Right ventricle myocardium superior (tissue), 1 donor: Measurements from ENCODE around the gene MED9. TPM values are rescaled to one million over a fixed set of nuclear protein-coding genes. Genes with fewer than 3 reads are reported as not detected.

ENCODE experiments used
- ATAC-seq: fragments of 200-7000 bp; cut with Tn5 transposase; one replicate; pipeline ENCODE4 v1.9.1; 2020; ENCODE audit warnings: mild to moderate bottlenecking; ENCODE audit not compliant: poor library complexity
- DNase-seq: peaks from one replicate; pipeline ENCODE4 v3.0.0-alpha.2; 2020
- intact Hi-C: fragments of 100-400 bp; cut with DNase I; formaldehyde crosslinking; loops from one replicate; pipeline ENCODE4 v1.11.2; 2022
- total RNA-seq: library from RNA; stranded (reverse); fragmentation: NEBNext Ultra II Directional; extraction: Animal tissue kit (Norgen Biotek cat#: 25700); gene quantifications from one replicate; pipeline ENCODE4 v1.2.1, GENCODE V29; 2021
- donor health status: DM: no; HTN: yes; CAD: no; lungs with severe emphysema.

The MED9 gene
- total RNA-seq, 1 donor from 2014 or later = 37.5 TPM

GRCh38 chr17:17497065-17497844 is 20.5 kb downstream of the MED9 start:
- intact Hi-C loops = loop anchor here (2.0 to 10.0 kb wide), 2 partner anchors 72 to 148 kb away; no protein-coding TSS in a partner anchor
- ATAC-seq (no peak), DNase-seq (no peak)

GRCh38 chr17:17497845-17498520 is 21.2 kb downstream of the MED9 start:
- intact Hi-C loops = loop anchor here (2.0 to 10.0 kb wide), 2 partner anchors 71 to 147 kb away; no protein-coding TSS in a partner anchor
- no peak for DNase-seq
- ATAC-seq = no peak

- ATAC-seq (no peak), DNase-seq (no peak)
- intact Hi-C loops = loop anchor here (10.0 kb wide), 1 partner anchor 146 kb away; no protein-coding TSS in a partner anchor
Observed at GRCh38 chr17:17498606-17499301, 22.0 kb downstream of the MED9 start.

- intact Hi-C loops = loop anchor here (10.0 kb wide), 1 partner anchor 145 kb away; no protein-coding TSS in a partner anchor
- ATAC-seq (no peak), DNase-seq (no peak)
Observed at GRCh38 chr17:17499402-17500145, 22.8 kb downstream of the MED9 start.

GRCh38 chr17:17500999-17501605 is 24.3 kb downstream of the MED9 start:
- ATAC-seq = no peak
- DNase-seq = no peak
- intact Hi-C loops = no loop called here

GRCh38 chr17:17502741-17503565 is 26.2 kb downstream of the MED9 start:
- DNase-seq = no peak
- intact Hi-C loops = no loop called here

GRCh38 chr17:17503566-17504130 is 26.8 kb downstream of the MED9 start:
- intact Hi-C loops = no loop called here
- DNase-seq (no peak), ATAC-seq (no peak)

More at GRCh38 chr17:17502741-17503565, 26.2 kb downstream of the MED9 start:
- ATAC-seq = no peak

GRCh38 chr17:17504341-17505140 is 27.7 kb downstream of the MED9 start:
- ATAC-seq = no peak
- peak; percentile 20 for DNase-seq

GRCh38 chr17:17505151-17505550 is 28.4 kb downstream of the MED9 start:
- ATAC-seq (no peak), DNase-seq (peak; percentile 11)
- intact Hi-C loops = no loop called here

More at GRCh38 chr17:17504341-17505140, 27.7 kb downstream of the MED9 start:
- intact Hi-C loops = no loop called here

GRCh38 chr17:17505610-17506171 is 28.9 kb downstream of the MED9 start:
- no peak for DNase-seq
- intact Hi-C loops = no loop called here
- ATAC-seq = no peak

GRCh38 chr17:17506181-17506741 is 29.5 kb downstream of the MED9 start:
- peak; percentile 69 for DNase-seq
- peak; percentile 9 for ATAC-seq
- intact Hi-C loops = no loop called here

GRCh38 chr17:17506893-17507464 is 30.2 kb downstream of the MED9 start:
- DNase-seq (peak; percentile 82), ATAC-seq (peak; percentile 86)
- intact Hi-C loops = no loop called here

- DNase-seq (peak; percentile 35), ATAC-seq (no peak)
- intact Hi-C loops = no loop called here
Observed at GRCh38 chr17:17507465-17508011, 30.7 kb downstream of the MED9 start.

- no peak for ATAC-seq
- intact Hi-C loops = no loop called here
Observed at GRCh38 chr17:17508019-17508535, 31.3 kb downstream of the MED9 start.

More at GRCh38 chr17:17508019-17508535, 31.3 kb downstream of the MED9 start:
- DNase-seq = peak; percentile 22
